CD4-positive, alpha-beta T cell treated with Interleukin-17A for 4 hours (primary cell): ENCODE data around the gene ZMIZ1.
A peak's percentile ranks its signal among the peaks of the same experiment; 100 is the strongest.

Experiments
- DNase-seq: peaks from one replicate; pipeline ENCODE4 v3.0.0-alpha.2; 2020; ENCODE audit warnings: mixed read lengths

The ZMIZ1 gene

DNA sequence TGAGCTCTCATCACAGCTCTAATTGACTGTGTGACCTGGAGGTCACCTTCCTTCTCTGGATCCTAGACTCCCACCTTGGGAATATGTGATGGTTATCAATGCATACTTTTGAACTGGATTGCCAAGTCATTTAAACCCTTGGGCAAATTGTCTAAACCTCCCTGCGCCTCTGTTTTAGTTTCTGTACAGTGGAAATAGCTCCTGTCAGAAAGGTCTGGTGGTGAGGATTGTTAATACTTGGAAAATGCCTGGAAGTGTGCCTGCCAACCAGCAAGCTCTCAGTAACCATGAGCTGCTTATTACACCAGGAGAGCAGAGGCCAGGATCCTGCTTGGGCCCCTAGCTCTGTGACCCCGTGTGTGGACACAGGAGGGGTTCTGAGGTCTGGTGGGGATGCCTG lies 169.8 kb downstream of the ZMIZ1 start:
- DNase-seq: no peak

DNA sequence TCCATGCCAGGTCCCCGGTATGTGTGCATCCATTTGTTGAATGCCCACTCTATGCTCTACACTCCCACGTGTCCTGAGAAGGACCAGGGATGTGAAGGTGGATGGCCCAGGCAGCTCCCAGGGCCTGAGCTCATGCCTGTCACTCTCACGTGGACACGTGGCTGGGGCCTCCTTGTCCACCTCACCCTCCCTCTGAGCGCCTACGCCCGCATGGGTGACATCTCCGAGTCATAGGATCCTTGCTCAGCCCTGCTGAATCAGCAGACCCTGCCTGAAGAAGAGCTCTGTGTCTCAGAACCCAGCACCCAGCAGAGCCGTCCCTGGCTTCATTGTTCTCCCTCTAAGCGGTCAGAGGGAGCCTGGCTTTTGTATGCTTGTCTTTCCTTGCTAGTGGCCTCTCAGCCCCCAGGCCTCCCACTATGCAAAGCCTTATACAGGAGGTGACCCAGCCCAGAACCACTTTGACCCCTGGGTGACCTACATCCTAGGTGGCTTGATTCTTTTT lies 170.6 kb downstream of the ZMIZ1 start:
- no peak for DNase-seq

DNA sequence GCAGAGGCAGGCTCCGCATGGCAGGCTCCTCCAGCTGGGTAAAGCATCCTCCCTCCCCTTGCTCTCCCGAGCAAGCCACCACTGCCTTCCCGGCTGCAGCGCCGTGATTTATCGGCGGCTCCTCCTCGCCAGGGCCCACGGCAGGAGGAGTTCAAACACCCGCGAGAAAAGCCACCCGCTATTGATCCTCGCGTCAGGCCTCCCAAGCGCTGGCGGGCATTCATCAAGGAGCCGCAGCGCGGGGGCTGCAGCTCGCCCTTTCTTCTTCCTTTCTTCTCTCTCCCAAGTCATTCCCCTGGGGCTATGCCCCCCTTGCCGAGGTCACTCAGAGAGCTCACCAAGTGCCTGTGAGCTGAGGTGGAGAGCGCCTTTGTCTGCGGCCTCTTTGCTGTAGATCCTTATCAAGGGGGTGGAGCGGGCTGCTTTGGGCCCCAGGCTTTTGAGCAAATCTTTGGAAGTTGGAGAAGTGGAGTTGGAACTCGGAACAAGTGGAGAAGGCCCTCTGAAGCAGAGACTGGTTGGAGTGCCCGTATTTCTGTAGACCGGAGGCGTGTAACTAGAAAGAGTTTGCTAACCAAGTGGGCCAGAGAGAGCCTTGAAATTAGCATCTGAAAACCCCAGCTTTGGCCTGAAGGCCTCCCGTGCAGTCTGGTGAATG lies 171.3 kb downstream of the ZMIZ1 start:
- no peak for DNase-seq

DNA sequence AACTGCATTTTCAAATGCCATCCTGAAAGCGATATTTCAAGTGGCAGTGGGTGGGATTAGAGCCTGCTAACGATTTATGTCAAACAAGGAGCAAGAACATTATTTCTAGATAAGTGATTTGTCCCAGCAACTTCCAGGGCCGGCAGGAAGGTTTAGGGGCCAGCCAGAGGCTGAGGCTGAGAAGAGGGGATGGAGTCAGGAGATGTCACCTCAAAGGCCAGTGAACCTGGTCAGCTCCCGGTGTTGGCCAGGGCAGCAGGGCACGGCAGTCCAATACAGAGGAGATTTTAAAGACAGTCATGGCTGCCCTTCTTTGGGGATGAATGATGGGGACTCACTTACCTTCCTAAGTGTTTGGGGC lies 172.8 kb downstream of the ZMIZ1 start:
- no peak for DNase-seq

DNA sequence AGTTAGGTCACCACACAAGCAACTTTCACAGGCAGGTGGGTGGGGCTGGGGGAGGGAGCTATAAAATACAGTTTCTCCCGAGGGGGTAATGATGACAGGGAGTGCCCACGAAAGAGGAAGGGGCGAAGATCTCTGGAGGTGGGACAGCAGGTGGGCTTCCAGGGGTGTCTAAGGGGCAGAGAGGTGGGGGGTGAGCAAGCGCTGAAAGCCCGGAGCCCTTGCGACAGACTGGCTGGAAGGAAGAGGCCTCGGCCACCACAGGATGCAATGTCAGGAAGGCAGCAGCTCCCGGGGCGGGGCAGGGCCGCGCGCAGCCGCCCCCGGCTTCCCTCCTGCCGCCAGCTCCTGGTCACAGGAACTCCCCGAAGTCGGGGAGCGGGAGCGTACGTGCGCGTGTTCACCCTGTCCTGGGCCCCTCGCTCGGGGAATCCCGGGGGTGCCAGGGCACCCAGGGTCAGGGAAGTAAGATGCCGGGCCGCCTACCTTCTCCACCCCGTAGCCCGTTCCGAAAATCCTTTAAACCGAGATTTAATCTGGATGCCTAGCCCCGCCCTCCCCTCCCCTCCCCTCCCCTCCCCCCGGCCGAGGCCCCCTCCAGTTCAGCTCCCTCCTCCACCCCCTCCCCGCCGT lies 173.3 kb downstream of the ZMIZ1 start:
- DNase-seq: peak; percentile 45

DNA sequence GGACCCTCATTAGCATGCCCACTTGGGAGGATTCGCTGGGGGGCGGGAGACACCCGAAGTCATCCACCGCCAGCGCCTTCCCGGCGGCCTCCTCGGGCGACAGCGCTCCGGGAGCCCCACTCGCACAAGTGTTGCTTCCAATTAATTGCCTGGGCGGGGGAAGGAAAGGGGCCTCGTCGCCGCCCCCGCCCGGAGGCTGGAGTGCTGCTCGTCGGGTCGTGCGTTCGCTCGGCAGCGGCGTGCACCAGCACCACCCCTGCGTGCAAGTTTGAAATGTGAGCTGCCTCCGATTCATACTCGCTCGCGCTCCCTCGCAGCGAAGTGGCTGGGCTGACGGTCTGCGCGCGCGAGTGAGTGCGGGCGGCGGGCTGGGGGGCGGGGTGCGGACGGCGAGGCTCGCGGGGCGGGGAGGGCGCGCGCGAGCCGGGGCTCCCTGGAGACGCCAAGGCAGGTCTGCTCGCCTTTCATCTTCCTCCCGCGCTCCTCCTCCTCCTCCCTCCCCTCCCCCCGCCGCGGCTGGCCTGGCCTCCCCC lies 173.9 kb downstream of the ZMIZ1 start:
- peak; percentile 51 for DNase-seq

DNA sequence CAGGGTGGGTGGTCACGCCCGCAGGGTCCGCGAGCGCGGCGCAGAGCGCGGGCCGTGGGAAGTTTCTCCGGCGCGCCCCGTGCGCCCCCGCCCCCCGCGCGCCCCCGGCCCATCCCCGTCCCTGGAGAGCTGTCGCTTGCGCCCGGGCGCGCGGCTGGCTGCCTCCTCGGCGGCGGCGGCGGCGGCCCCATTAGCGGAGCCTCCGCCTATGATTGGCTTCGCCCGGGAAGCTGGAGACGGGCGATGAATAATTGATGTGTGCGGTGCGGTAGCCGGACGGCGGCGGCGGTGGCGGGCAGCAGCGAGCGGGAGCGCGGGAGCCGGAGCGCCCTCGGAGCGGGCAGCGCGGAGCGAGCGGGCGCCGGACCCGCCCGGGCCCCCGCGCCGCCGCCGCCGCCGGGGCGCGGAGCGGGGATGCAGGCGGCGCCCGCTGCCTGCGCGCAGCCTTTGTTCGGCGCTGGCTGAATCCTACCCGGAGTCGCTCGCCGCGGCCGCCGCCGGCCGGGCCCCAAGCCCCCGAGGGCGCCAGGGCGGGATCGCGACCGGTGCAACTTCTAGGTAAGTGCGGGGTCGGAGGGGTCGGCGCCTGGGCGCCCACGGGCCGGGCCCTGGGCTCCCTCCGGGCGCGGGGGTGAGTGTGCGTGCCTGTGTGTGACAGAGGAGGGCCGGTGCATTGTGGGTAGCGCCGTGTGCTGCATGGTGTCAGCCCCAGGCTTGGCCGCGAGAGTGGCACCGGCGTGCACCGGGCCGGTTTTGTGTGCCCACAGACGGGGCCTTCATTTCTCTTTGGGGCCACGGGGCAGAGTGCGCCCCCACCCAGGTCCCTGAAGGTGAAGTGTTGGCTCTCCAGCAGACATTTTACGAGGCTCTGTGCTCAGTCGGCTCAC lies 174.7 kb downstream of the ZMIZ1 start:
- DNase-seq: peak; percentile 63

DNA sequence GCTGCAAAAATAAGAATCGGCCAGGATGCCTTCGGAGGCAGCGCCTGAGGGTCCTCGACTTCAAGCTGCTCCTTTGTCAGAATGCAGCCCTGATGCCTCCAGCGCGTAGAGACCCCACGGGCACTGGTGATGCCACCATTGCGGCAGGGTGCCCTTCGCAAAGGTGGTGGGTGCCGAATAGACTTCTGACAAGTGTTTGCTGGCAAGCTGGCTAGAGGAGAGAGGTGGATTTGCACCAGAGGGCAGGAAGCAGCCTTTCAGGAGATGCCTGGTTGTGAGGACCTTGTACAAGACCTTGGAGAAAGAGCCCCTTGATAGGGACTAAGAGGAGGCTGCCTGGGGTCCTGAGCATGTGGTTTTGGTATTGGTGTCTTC lies 175.3 kb downstream of the ZMIZ1 start:
- no peak for DNase-seq

DNA sequence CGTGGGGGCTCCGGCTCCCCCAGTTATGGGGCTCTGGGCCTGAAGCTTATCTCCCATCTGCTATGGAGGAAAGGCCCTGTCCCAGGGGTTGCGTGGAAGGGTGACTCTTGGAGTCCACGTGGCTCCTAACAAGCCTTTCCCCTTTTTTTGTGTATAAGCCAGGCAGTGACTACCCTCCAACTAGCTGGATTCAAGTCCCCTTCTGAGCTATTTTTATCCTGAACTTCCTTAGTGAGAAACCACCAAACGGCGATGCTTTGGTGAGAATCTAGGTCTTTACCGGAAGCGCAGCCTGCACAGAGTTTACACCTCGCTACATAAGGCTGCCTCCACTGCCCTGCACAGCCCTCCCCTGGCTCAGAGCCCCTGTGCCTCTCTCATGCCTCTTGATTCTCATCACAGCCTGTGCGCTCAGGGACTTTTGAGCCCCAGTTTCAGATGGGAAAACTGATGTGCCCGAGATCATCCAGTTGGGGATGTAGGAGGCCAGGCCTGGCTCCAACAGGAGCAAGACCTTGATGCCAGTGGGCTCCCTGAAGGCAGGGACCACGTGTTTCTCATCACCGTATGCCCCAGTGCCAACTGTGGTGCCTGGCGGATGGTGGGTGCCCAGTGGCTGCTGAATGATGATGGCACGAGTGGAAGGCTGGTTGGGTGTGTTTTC lies 176.2 kb downstream of the ZMIZ1 start:
- peak; percentile 31 for DNase-seq

DNA sequence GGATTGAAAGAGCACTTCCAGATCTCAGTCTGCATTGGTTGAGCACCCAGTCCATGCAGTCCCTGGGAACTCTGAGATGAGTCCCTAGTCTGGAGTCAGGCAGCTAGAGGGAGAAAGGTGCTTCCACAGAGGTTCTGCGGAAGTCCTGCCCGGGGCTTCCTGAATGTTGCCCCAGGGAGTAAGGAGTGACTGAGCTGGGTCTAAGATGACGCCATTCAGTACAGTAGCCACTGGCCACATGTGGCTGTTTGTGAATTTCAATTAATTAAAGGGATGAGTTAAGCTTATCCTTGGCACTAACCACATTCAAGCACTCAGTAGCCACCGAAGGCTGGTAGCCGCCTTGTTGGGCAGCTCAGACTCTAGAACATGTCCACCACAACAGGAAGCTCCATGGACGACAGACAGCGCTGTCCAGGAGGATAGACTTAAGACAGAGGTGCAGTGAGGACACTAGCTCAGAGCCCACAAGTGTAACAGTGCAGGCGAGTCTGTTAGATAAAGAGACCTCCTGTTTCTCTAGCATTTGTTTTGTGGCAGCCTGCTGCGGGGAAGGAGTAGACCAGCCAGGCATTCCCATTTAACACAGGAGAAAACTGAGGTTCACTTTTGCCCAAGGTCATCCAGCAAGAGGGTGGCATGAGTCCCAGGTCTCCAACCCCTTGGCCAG lies 176.9 kb downstream of the ZMIZ1 start:
- no peak for DNase-seq

DNA sequence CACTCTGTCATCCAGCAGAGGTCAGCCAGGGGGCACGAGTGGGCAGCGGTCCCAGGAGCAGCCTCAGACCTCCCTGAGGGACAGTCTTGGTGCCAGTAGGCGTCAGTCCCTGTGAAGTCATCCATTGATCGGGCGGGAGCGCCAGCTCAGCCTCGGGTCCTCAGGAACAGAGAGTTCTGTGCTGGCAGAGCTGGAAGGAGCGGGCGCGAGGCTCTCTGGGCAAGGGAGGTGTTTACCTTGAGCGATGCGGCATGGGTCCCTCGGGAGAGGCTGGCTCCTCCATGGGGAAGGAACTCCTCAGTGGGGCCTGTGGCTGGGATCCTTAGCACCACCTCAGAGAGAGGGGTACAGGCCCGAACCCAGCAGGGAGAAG lies 177.4 kb downstream of the ZMIZ1 start:
- DNase-seq: no peak

DNA sequence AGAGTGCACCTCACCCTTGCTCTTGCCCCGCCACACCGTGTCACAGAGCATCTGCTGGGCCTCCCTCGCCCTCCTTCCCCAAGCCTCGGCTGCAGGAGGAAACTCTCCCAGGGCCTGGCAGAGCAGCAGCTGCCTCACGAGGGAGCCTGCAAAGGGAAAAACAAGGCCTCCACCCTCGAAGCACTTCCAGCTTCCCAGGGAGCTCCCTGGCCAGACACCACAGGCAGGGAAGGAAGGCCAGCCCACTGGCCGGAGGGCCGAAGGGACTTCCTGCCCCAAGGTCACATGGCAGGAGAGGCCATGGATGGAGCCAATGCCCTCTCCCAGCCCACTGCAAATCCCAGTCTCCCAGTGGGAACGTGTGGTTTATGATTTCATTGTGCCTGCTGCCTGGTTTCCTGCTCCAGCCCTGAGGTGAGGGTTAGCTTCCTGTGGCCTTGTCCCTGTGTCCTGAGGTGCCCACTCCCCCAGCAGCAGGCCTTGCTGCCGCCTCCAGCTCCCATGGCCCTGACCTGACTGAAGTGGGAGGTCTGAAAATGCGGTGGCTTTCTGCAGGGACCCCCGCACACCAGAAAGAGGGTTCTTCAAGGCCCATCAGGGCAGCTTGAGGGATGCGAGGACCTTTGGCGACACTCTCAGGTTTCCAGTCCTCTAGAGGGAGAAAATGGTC lies 178.0 kb downstream of the ZMIZ1 start:
- DNase-seq: no peak

DNA sequence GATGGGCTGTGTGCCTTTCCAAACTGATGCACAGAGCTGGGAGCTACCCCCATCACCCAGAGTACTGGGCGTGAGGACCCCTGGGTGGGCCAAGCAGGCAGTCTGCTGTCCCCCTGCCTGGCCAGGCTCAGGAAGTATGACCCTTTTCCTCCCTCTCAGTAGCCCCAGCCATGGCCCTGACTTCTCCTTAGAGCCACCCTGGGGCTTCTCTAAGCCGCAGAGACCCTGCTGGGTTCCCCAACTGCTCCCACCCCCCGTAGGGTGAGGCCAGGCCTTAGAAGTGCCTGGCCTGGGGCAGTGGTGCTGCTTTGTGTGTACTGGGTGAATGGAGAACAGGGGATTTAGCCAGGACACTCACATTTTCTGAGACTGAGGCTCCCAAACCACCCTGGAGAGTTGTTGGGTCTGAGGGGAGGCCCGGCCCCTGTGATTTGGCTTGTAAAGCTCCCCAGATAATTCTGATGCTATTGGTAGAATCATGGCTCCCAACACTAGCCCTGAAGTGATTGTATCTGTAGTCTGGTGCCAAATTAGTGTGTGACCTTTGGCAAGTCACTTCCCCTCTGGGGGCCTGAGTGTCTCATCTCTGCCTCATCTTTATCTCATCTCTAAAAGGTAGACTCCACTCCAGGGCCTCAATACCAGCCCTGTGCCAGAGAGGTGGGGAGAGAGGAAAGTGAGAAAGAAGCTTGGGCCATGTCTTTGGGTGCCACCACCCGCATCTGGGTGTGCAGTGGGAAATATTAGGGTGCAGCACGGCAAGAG lies 178.8 kb downstream of the ZMIZ1 start:
- no peak for DNase-seq

DNA sequence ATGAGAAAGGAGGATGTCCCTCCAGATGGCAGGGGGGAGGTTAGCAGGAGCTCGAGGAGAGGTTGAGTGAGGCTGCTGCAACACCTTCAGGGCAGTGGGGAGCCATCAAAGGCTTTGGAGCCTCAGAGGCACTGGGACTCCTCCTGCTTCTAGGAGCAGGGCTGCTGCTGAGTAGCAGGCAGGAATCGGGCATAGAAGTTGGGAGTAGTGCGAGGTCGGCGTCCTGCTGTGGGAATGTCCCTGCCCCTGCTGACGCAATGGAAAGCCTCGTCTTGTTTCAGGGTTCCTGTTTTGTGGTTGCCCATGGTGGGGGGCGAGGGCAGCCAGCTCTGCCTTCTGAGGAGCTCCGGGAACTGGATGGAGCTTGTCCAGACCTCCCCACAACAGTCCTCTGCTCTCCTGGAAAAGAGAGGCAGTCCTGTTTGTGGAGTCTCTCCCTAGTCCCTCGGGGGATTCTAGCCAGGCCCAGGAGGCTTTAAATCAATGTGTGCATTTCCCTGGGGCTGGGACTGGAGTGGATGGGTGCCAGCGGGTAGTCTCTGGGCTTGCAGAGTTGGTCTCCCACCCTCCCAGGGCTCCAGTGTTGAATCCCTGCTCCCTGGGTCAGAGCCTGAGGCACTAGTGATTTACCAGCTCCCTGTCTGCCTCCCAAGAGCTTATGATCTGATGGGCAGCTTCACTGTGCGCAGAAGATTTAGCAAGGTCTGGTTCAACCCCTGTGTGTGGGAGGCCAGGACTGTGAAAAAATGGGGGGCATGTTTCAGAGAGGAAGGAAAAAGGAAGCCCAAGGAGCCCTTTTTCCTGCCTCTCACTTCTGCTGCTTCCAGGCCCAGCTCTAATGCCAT lies 179.8 kb downstream of the ZMIZ1 start:
- no peak for DNase-seq

DNA sequence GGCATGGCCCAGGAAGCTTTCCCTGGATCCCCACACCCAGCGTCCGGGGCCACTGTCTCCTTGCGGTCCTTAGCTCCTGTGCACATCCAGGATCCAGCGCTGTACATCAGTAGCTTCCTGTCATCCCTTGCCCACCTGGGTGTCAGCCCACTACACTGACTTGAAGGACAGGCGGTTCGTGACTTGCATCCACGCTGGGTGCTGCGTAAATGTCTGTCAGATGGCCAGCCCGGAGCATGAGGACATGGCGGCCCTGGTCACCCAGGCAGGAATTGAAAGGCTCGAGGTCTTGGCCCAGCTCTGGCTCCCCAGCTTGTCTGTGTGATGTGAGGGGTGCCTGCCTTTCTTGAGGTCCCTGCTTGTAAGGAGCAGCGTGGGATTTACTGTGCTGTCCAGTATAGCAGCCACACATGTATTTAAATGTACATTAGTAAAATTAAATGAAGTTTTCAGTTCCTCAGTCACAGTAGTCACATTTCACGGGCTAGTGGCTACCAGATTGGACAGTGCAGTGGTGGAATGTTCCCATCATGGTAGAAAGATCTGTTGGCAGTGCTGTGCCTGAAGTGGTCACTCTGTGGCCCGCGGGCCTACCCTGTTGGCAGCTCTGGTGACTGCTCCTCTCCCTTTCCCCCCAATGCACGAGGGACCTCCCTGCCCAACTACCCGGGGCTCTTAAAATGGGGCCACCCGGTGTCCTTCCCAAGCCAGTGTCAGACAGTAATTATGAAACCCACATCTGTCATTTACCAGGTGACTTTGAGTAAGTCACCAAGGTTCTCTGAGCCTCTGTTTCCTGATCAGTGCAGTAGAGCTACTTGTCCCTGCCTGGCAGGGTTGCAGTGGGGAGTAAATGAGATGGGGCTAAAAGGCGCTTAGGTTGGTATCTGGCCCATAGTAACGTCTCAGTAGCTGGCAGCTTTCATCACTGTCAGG lies 180.7 kb downstream of the ZMIZ1 start:
- no peak for DNase-seq

DNA sequence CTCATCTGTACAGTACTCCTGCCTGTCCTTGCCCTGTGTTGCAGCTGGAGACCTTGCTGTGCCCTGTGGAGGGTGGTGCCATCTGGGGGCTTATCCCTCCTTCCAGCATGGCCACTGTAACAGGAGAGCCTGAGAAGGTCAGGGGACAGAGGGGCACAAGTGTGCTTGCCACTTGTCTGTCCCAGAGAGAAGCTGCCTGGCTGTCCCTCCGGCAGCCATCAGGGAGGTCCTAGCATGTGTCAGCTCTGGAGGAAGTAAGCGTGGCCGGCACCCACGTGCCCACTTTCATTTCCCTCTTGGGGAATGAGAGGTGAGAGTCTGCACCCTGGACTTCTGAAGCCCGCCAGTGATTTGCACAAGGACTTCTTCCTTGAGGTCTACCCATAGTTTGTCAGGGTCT lies 181.5 kb downstream of the ZMIZ1 start:
- DNase-seq: no peak

DNA sequence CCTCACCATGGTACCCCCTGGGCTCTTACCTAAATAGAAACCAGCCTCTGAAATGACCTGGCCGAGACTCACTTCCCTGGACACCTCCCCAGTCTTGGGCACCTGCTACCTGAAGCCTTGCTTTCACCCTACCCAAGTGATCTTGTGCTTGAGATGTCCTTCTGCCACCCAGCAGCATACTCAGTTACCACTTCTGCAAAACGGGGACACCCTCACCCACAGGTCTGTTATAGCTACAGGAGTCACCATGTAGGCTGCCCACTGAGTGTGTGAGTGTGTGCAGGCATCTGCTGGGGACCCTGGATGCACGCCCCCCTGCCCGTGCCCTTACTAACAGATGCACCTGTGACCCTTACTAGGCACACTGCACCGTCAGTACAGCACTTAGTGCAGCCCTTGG lies 183.7 kb downstream of the ZMIZ1 start:
- DNase-seq: no peak

DNA sequence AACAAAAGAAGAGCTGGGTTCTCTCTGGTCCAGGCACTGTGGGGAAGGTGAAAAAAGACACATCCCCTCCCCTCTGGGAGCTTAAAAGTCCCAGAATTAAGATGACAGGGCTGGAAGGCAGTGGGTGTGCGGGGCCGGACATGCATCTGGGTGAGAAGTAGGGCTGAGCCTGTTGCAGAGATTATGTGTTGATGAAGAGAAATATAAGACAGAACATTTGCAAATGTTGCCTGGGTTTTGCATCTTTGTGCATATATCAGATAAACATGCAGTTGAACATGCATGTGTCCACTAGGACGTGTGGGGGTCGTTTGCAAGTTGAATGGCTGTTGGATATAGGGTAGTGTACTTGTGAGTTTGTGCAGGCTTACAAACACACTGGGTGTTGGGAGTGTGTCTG lies 184.2 kb downstream of the ZMIZ1 start:
- DNase-seq: no peak

DNA sequence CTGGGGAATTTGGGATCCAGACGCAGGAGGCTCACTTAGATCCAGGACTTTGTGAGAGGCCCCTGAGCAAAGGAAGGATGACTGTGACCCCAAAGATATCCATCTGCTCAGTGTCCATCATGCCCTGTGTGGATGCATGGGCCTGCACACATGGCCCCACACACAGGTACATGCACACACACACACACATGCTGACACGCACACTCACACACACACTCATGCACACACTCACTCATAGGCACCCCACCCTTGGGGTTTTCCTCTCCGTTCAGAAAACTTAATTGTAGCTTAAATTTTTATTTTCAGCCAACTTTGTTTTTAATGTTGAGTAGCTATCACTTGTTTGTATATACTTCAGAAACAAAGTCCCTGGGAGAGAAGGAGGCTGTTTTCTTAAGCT lies 184.9 kb downstream of the ZMIZ1 start:
- DNase-seq: no peak
